ENCODE results near the gene OPHN1. TPM values are rescaled to one million over a fixed set of nuclear protein-coding genes. Genes with fewer than 3 reads are reported as not detected.

Gene OPHN1
- total and polyA plus RNA-seq, 12 donors: 1.2 to 9.1 (median 5.2) TPM

DNA sequence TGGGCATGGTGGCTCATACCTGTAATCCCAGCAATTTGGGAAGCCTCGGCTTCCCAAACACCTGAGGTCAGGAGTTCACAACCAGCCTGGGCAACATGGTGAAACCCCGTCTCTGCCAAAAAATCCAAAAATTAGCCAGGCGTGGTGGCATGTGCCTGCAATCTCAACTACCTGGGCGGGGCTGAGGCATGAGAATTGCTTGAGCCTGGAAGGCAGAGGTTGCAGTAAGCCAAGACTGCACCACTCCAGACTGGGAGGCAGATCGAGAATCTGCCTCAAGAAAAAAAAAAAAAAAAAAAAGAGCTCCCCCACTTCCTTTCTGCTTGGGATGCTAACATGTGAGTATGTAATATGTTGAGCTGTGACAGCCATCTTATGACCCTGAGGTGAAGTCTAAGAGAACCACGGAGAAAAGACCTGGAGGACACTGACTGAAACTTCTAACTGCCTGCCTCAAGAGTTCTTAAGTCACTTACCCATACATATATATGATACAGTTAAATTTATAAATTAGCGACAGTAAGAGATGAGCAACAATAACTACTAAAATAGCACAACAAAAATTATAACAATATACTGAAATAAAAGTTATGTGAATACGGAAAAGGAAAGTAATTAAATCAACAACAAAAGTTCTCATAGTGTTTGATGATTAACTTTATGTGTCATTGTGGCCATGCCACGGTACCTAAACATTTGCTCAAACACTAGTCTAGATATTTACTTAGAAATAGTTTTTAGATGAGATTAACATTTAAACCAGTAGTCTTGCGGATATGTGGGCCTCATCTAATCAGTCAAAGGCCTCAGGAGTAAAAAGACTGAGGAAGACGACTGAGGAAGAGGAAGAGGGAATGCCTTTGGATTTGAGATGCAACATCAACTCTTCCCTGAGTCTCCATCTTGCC is 178.3 kb downstream of the OPHN1 start:
- no peak for TF ChIP-seq POLR2A (IDR thresholded peaks at IDR 0.05)
- TF ChIP-seq, protein P1, sequence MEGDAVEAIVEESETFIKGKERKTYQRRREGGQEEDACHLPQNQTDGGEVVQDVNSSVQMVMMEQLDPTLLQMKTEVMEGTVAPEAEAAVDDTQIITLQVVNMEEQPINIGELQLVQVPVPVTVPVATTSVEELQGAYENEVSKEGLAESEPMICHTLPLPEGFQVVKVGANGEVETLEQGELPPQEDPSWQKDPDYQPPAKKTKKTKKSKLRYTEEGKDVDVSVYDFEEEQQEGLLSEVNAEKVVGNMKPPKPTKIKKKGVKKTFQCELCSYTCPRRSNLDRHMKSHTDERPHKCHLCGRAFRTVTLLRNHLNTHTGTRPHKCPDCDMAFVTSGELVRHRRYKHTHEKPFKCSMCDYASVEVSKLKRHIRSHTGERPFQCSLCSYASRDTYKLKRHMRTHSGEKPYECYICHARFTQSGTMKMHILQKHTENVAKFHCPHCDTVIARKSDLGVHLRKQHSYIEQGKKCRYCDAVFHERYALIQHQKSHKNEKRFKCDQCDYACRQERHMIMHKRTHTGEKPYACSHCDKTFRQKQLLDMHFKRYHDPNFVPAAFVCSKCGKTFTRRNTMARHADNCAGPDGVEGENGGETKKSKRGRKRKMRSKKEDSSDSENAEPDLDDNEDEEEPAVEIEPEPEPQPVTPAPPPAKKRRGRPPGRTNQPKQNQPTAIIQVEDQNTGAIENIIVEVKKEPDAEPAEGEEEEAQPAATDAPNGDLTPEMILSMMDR (IDR thresholded peaks at IDR 0.05): no peak
- intact Hi-C loops (cut with DNase I): no loop called here
- Histone ChIP-seq H3K36me3 (replicated peaks in 1 of 2) (no peaks in the 10 kb centered on the region), H3K4me3 (no peak overlapping the region), H3K4me1 (replicated peaks in 1 of 2) (no peaks in the 10 kb centered on the region), H3K27ac (no peak overlapping the region), H3K9me3 (replicated peaks in 1 of 3) (no peaks in the 10 kb centered on the region), H3K27me3 (no peaks in the 10 kb centered on the region)
- 73 to 95% (median 85%) methylated on average over 8 to 11 of the region's 11 CpGs for WGBS, 4 donors
- DNase-seq: no peak

DNA sequence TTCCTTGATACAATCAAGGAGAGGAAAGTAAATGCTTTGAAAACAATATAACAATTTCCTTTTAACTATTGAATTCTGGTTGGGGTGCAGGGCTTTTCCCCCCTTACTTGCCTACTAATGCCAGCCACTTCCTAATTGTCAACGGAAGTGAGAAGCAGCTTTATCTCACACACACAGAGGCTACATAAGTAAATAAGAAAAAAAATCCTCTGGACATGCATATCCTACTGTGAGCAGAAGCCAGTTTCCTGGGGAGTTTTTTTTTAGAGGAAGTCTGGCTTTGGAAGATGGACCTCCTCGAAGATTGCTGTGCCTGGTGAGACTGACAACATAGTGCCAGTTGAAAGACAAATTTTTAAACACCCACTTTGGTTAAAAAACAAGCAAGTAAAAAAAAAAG is 180.6 kb downstream of the OPHN1 start:
- Histone ChIP-seq H3K27ac (no peak overlapping the region), H3K4me3 (no peak overlapping the region), H3K27me3 (no peaks in the 10 kb centered on the region), H3K9me3 (replicated peaks in 1 of 3) (no peaks in the 10 kb centered on the region), H3K4me1 (replicated peaks in 1 of 2) (no peaks in the 10 kb centered on the region), H3K36me3 (replicated peaks in 1 of 2) (no peaks in the 10 kb centered on the region)
- DNase-seq: no peak
- TF ChIP-seq, protein P1 (IDR thresholded peaks at IDR 0.05): no peak
- TF ChIP-seq POLR2A (IDR thresholded peaks at IDR 0.05): no peak
- intact Hi-C loops (cut with DNase I): no loop called here
- 29 to 43% (median 34%) methylated on average over 2 of the region's 2 CpGs for WGBS, 4 donors

DNA sequence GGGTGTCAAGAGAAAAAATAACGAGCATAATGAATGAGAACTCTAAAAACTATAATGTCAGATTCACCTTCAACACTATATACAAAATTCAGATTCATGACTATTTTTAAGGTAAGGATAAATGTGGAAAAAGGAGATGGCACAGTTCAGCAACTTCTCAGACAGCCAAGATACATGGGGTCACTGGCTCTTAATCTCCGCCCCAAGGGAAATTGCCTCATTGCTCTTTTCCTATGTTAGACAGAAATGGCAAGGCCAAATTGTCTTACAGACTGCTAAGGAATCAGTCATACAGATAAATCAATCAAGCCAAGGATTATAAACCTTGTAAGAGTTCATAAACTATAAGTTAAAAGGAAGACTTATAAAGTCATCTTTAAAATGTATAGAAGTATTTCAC is 183.4 kb downstream of the OPHN1 start:
- peak in 1 of 7 donors; percentile 3 for DNase-seq
- H3K4me1 ChIP-seq (replicated peaks in 1 of 2): no peaks in the 10 kb centered on the region
- TF ChIP-seq, protein P1 (IDR thresholded peaks at IDR 0.05): no peak
- no peak for TF ChIP-seq POLR2A (IDR thresholded peaks at IDR 0.05)
- H3K9me3 ChIP-seq (replicated peaks in 1 of 3): no peaks in the 10 kb centered on the region
- intact Hi-C loops (cut with DNase I): no loop called here
- H3K4me3 ChIP-seq: no peak overlapping the region
- H3K27ac ChIP-seq: peak overlapping the region in 1 of 5 donors; percentile 16
- WGBS, 4 donors: 43 to 60% (median 52%) methylated on average over 2 of the region's 2 CpGs
- no peaks in the 10 kb centered on the region for H3K27me3 ChIP-seq
- no peaks in the 10 kb centered on the region for H3K36me3 ChIP-seq (replicated peaks in 1 of 2)

DNA sequence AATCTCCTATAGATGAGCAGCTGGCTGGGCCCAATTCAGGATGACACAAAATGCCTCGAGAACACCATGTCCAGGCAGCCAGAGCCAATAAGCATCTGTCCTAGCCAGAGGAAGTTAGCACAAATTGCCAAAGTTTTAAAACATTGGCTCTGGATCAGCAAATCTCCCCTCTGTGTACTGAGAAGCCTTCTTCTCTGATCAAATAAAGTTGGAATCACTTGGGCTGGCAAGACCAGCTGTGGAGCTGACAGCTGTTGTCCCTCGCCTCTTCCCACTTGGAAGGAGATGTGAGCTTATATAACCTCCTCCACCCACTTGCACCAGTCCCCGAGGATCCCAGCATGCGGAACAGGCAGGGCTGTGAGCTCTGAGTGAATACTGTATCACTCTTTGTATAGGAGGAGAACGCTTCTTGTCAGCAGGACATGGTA is 183.9 kb downstream of the OPHN1 start:
- Histone ChIP-seq H3K4me3 (no peak overlapping the region), H3K27ac (peak overlapping the region in 1 of 5 donors; percentile 16), H3K36me3 (replicated peaks in 1 of 2) (no peaks in the 10 kb centered on the region), H3K27me3 (no peaks in the 10 kb centered on the region), H3K4me1 (replicated peaks in 1 of 2) (no peaks in the 10 kb centered on the region), H3K9me3 (replicated peaks in 1 of 3) (no peaks in the 10 kb centered on the region)
- DNase-seq: peak in 2 of 7 donors; percentile 1 to 50
- TF ChIP-seq, protein P1 (IDR thresholded peaks at IDR 0.05): no peak
- no peak for TF ChIP-seq POLR2A (IDR thresholded peaks at IDR 0.05)
- intact Hi-C loops (cut with DNase I): no loop called here
- WGBS, 4 donors: 48 to 71% (median 51%) methylated on average over 3 to 5 of the region's 5 CpGs

All from adrenal gland (tissue), 12 donors.